Measurements from ENCODE around the gene MRPL28.

DNA sequence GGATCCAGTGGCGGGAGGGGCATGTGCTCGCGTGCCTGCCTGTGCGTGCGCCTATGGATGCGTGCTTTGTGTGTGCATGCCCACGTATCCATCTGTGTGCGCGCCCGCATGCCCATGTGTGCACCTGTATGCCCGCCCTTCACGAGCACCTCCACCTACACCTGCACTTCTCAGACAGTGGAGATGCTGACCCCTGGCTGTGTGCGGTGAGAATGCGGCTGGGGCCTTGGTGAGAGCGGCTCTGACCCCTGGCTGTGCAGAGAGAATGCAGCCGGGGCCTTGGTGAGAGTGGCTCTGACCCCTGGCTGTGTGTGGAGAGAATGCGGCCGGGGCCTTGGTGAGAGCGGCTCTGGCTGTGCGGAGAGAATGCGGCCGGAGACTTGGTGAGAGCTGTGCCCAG is 51.7 kb downstream of the MRPL28 start:
- no peak for TF ChIP-seq POLR2A (IDR thresholded peaks at IDR 0.05)
- TF ChIP-seq, protein P1, sequence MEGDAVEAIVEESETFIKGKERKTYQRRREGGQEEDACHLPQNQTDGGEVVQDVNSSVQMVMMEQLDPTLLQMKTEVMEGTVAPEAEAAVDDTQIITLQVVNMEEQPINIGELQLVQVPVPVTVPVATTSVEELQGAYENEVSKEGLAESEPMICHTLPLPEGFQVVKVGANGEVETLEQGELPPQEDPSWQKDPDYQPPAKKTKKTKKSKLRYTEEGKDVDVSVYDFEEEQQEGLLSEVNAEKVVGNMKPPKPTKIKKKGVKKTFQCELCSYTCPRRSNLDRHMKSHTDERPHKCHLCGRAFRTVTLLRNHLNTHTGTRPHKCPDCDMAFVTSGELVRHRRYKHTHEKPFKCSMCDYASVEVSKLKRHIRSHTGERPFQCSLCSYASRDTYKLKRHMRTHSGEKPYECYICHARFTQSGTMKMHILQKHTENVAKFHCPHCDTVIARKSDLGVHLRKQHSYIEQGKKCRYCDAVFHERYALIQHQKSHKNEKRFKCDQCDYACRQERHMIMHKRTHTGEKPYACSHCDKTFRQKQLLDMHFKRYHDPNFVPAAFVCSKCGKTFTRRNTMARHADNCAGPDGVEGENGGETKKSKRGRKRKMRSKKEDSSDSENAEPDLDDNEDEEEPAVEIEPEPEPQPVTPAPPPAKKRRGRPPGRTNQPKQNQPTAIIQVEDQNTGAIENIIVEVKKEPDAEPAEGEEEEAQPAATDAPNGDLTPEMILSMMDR (IDR thresholded peaks at IDR 0.05), result no peak

All from tibial nerve (tissue), 3 donors.